Suprapubic skin (tissue), 3 donors: ENCODE data around the gene GNAI1.

Source experiments
- CTCF ChIP-seq, 2 donors: fragments of 200-600 bp in 1 of 2; fragments of 450-650 bp in 1 of 2; sonication (generic) in 1 of 2; IDR thresholded peaks; one replicate each; pipeline ENCODE4 v1.5.1; 2016 to 2019; ENCODE audit warnings: antibody characterized with exemption in 2 of 2, mild to moderate bottlenecking in 1 of 2, moderate library complexity in 1 of 2
- EP300 ChIP-seq: sonication (generic); formaldehyde crosslinking; IDR thresholded peaks from one replicate; pipeline ENCODE4 v1.6.1; 2017; ENCODE audit warnings: antibody characterized with exemption
- POLR2A ChIP-seq, 2 donors: fragments of 450-650 bp; IDR thresholded peaks; one replicate each; pipeline ENCODE4 v1.6.1; 2017; ENCODE audit warnings: antibody characterized with exemption in 2 of 2, mild to moderate bottlenecking in 2 of 2, moderate library complexity in 2 of 2

DNA sequence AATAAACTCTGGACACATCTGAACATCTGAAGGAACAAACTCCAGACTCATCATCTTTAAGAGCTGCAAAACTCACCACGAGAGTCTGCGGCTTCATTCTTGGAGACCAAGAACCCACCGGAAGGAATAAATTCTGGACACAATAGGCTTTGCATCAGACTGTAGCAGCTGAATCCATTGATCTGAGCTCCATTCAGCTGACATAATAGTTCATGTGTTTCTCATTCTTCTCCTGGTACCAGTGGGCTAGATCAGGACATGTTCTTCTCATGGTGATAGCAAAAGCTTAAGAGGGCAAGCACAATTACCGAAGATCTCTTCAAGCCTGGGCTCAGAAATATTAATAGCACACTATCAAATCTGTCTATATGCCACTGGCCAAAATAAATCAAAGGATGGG, 20.5 kb upstream of the GNAI1 start:
- no peak for TF ChIP-seq POLR2A (IDR thresholded peaks at IDR 0.05)
- no peak for TF ChIP-seq CTCF (IDR thresholded peaks at IDR 0.05)
- TF ChIP-seq EP300, result no peak
